GM12874 (cell line): ENCODE measurements around the gene COL24A1.

Source experiments
- CTCF ChIP-seq: IDR thresholded peaks from 2 replicates; pipeline ENCODE4 v1.5.1; 2011; ENCODE audit warnings: low read depth, mild to moderate bottlenecking, control low read depth, low read length, moderate library complexity; ENCODE audit not compliant: insufficient read depth

Gene COL24A1

GRCh38 chr1:86138746-86139145 lies 17.8 kb downstream of the COL24A1 start:
- TF ChIP-seq CTCF = no peak

GRCh38 chr1:86137436-86137835 lies 19.1 kb downstream of the COL24A1 start:
- no peak for TF ChIP-seq CTCF

GRCh38 chr1:86119214-86119764 lies 37.3 kb downstream of the COL24A1 start:
- TF ChIP-seq CTCF = no peak

- TF ChIP-seq CTCF = no peak
These were observed 41.7 kb downstream of the COL24A1 start for GRCh38 chr1:86114816-86115400.

- no peak for TF ChIP-seq CTCF
These were observed 42.3 kb downstream of the COL24A1 start for GRCh38 chr1:86114236-86114635.

- no peak for TF ChIP-seq CTCF
These were observed 46.0 kb downstream of the COL24A1 start for GRCh38 chr1:86110451-86111129.

GRCh38 chr1:86105533-86105866 lies 51.1 kb downstream of the COL24A1 start:
- no peak for TF ChIP-seq CTCF
